Measurements from ENCODE around the gene METTL26.

Gene METTL26

DNA sequence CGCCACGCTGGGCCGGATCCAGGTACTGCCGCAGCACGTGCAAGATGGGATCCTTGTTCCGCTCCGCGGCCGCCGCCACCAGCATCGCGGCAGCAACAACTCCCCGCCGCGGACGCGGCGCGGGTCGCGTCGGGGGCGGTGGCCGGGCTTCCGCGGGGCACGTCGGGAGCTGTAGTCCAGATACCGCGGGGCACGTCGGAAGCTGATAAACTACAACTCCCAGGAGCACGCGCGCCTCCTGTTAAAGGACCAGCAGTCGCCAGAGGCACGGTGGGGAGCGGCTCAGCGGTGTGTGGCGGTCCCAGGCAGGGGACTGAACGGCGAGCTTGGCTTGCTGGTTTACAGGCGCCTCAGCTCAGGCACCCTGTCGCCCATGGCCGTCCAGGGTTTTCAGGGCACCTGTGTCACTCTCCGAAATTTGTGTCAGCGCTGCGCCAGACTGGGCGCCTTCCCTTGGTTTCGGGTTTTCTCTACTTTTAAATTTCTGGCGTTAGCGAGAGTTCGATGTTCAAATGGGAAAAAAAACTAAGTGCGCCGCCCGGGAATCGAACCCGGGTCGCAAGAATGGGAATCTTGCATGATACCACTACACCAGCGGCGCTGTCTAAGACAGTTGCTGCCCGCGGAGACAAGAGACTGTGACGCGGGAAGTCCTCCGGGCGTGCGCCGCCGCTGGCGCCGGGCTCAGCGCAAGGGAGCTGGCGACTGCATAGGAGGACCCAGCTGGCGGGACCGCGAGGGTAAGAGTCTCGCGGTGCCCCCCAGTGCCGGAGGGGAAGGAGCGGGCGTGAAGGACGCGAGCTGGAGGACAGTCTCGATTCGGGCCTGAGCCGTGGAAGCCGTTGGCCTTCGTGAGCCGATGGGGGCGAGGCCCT lies at the start of gene METTL26:
Gene METTL26, minus strand, starts transcription at position 100 of the 875 bp plus-strand sequence. Its CDS starts 15 bp downstream, at position 85.
- peak; percentile 86 to 88 for DNase-seq (ENCODE audit: low read depth in 2 of 2)

GRCh38 chr16:684961-685696 lies 49.0 kb upstream of the METTL26 start:
- DNase-seq (ENCODE audit: low read depth in 2 of 2): no peak

DNA sequence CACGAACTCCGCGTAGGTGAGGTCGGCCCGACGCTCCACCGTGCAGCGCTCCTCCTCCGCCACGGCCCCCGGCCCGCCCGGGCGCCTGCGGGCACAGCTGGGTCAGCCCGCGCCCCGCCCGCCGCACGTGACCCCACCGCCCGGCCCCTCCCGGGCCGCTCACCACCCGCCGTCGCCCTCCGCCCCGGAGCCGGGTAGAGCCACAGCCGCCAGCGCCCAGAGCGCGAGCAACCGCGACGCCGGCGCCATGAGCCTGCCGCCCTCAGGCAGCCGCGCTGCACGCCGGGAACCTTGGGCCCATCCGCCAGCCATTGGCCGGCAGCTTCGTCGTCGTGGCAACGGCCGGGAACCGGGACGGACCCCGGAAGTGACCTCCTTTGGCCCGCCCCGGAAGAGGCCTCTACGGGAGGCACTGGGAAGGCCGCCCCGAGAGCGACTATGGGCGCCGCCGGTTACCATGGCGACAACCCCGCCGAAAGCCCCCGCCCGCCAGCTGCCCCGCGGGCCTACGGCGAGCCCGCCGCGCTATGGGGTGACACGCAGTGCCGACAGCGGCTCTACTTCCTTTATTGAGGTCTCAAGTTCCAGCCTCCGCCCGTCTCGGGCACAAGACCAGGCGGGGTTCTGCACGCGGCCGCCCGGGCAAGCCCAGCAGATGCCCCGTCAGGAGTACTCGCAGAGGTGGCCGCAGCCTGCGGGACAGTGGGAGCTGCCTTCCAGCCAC lies 48.1 kb upstream of the METTL26 start, which contains the start of gene JMJD8:
Gene JMJD8, minus strand, starts transcription at position 264 of the 724 bp plus-strand sequence. Its CDS starts 15 bp downstream, at position 249.
- peak; percentile 91 to 97 for DNase-seq (ENCODE audit: low read depth in 2 of 2)

- DNase-seq (ENCODE audit: low read depth in 2 of 2): no peak
Measured at GRCh38 chr16:683396-684070, 47.4 kb upstream of the METTL26 start.

- no peak for DNase-seq (ENCODE audit: low read depth in 2 of 2)
Measured at GRCh38 chr16:682493-683395, 46.6 kb upstream of the METTL26 start.

DNA sequence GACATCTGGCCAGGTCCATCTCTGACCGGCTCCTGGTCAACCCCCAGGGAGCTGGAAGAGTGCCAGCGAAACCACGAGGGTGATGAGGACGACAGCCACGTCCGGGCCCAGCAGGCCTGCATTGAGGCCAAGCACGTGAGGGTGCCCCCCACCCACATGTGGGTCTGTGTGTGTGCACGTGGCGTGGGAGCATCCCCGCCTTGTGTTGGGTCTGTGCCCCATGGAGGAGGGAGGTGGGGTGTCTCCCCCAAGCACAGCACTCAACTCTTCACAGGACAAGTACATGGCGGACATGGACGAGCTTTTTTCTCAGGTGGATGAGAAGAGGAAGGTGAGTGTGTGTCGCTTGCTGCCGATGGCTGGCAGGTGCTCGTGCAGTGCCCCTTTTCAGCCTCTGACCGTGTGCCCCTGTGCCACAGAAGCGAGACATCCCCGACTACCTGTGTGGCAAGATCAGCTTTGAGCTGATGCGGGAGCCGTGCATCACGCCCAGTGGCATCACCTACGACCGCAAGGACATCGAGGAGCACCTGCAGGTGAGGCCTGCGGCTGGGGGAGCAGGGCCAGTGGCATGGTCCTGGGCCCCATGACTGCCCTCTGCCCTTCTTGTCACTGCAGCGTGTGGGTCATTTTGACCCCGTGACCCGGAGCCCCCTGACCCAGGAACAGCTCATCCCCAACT lies 45.8 kb upstream of the METTL26 start:
- DNase-seq (ENCODE audit: low read depth in 2 of 2): no peak

- no peak for DNase-seq (ENCODE audit: low read depth in 2 of 2)
Measured at GRCh38 chr16:680967-681745, 45.1 kb upstream of the METTL26 start.

GRCh38 chr16:680625-680945 lies 44.5 kb upstream of the METTL26 start:
- no peak for DNase-seq (ENCODE audit: low read depth in 2 of 2)

DNA sequence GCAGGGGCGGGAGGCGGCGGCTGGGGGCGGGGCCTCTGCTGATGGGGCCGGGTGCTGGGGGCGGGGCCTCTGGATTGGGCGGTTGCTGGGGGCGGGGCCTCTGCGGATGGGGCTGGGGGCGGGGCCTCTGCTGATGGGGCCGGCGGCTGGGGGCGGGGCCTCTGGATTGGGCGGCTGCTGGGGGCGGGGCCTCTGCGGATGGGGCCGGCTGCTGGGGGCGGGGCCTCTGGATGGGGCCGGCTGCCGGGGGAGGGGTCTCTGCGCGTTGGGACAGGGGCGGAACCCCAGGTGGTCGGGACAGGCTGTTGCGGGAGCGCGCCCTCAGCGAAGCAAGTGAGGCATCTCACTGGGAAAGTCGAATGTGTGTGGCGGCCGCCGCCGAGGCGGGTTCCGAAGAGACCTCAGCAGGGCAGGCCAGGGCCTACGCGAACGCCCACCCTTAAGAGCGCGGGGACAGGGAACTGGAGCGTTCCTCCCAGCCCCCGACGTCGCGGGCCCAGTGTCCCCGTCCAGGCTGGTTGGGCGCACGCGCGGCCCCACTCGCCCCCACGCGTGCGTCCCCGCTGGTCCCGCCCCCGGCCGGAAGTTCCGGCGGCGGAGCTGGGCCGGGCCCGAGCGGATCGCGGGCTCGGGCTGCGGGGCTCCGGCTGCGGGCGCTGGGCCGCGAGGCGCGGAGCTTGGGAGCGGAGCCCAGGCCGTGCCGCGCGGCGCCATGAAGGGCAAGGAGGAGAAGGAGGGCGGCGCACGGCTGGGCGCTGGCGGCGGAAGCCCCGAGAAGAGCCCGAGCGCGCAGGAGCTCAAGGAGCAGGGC lies 43.9 kb upstream of the METTL26 start, which contains the start of gene STUB1:
Gene STUB1, plus strand, starts transcription at position 597 of the 811 bp plus-strand sequence. Its CDS starts 116 bp downstream, at position 713.
- DNase-seq (ENCODE audit: low read depth in 2 of 2): peak; percentile 89 to 91

DNA sequence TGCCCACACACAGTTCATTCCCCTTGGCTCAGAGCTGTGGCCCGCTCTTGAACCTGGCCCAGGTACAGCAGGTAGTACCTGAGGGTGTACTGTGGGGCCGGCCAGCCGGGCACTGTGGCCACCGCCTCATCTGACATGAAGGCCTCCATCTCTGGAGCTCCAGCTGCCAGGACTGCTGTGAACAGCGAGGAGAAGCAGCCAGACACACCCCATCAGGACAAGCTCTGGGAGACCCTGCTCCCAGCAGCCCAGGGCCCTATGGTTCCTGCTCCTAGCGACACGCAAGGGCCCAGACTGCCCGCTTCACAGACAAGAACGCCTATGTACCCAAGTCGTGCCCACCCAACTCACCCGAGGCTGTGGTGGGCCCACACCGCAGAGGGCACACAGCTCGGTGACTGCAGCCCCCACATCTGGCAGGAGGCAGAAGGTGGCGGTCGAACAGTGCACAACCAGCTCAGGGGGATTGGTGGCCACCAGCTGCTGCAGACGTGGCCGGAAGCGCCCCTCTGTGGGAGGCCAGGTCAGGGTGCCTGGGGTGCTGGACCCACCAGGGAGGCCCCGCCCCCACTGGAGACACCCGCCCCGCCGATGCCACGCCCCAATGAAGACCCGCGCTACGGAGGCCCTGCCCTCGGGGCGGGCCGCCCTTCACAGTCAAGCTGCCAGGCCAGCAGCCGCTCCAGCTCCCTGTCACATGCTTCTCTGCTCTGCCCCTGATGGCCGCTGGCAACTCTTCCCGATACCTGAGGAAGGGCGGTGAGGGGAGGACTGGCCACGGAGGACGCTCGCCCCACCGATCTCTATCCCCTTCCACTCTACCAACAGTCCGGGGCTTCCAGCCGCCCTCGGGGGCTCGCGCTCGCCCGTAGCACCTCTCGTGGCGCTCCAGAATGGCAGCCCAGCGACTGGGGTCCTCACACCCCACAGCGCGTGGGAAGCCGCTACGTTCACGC lies 43.0 kb upstream of the METTL26 start:
- DNase-seq (ENCODE audit: low read depth in 2 of 2): peak in 1 of 2 donors; percentile 49

DNA sequence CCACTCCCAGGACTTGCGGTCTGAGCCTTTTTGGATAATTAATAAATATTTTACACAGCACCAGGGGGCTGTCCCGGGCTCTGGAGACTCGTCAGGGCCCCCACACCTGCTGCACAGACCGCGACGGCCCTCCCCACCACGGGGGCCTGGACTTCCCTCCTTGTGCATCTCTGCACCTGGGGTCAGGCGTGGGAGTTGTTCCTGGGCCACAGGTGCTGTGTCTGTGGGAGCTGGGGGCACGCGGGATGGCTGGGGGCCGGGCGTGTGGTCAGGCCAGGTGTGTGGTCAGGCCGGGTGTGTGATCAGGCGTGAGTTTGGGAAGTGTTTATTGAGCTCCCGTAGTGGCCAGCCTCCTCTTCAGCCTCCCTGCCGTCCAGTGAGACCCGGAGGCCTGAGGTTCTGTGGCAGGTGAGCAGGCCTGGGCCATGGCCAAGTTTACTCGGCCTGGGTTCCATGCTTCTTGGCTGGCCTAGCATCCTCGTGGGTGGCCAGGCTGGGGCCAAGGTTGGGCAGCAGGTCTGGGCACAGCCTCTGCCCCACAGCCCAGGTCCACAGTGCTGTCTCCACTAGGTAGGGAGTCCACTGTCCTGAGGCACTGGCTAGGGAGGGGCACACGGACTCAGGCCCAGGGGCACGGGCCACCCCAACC lies 42.2 kb upstream of the METTL26 start:
- no peak for DNase-seq (ENCODE audit: low read depth in 2 of 2)

GRCh38 chr16:677316-678190 lies 41.4 kb upstream of the METTL26 start:
- no peak for DNase-seq (ENCODE audit: low read depth in 2 of 2)

DNA sequence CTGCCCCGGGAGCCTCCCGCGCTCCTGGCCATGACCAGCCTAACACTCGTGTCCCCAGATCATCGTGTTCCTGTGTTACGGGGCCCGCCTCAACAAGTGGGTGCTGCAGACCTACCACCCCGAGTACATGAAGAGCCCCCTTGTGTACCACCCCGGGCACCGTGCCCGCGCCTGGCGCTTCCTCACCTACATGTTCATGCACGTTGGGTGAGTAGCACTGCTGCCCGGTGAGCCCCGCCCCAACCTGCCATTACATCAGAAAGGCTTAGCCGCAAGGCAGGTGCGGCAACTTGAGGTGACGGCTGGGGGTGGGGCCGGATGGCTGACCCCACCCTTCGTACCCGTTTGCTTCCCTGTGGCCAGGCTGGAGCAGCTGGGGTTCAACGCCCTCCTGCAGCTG lies 40.8 kb upstream of the METTL26 start:
- DNase-seq (ENCODE audit: low read depth in 2 of 2): no peak

DNA sequence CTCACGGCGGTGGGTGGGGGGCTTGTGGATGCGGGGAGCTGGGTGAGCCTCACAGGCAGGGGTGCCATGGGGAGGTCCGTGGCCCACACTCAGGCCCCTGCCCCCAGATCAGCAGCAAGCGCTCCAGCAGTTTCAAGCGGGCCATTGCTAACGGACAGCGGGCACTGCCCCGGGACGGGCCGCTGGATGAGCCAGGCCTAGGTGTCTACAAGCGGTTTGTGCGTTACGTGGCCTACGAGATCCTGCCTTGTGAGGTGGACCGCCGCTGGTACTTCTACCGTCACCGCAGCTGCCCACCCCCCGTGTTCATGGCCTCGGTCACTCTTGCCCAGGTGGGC lies 40.4 kb upstream of the METTL26 start:
- DNase-seq (ENCODE audit: low read depth in 2 of 2): no peak

DNA sequence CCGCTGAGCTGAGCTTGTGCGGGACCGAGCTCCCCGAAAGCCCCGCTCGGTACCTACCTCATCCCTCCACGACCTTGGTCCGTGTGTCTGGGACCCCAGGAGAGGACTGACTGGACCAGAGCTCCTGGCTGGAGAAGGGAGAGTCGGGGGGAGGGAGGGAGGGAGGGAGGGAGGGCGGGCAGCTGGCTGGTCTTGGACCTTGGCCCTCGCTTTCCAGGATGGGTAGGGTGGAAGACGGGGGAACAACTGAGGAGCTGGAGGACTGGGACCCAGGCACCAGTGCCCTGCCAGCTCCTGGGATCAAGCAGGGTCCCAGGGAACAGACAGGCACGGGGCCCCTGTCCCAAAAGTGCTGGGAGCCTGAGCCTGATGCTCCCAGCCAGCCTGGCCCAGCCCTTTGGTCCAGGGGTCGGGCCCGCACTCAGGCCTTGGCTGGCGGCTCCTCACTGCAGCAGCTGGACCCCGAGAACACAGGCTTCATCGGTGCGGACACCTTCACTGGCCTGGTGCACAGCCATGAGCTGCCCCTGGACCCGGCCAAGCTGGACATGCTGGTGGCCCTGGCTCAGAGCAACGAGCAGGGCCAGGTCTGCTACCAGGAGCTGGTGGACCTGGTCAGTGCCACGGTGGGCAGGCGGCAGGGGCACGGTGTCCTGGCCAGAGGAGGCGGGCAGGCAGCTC lies 39.9 kb upstream of the METTL26 start:
- no peak for DNase-seq (ENCODE audit: low read depth in 2 of 2)
